ENCODE results near the gene USP36. TPM values are rescaled to one million over a fixed set of nuclear protein-coding genes. Genes with fewer than 3 reads are reported as not detected.

The USP36 gene
- total and polyA plus RNA-seq, 11 donors = 11.7 to 40.9 (median 18.3) TPM

DNA sequence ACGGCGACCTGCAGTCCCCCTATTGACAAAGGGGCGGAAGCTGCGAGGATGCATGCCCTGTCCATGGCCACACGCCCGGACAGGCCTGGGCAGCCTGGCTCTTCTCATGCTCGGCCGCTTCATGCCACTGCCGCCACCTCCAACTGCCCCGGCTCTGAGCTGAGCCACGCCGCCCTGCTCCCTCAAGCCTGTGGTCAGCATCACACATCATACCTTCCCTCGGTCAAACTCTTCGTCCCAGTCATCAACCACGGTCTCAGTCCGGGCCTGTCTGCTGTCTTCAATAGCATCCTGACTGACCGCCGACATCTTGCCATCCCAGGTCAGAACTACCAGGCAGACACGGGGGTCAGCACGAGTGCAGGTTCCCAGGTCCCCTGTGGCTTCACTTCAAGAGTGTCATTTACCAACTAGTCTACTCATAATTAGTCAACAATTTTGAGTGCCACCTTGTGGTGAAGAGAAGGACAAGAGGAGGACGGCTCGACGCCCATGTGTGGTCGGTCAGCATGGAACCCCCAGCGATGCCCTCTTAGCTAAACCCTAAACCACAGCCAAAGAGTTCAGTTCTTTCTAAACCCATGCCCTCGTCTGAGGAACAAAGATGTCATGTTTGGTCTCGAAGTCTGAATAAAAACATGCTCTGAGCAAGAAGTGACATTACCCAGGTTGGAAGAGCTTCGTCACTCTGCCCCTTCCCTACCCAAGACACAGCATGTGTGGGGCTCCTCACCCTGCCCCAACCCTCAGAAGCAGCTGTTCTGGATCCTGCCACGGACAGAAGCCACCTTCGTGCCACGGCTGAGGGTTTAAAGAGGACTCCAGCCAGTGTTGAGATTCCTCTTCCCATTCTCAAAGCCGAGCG, 41.7 kb downstream of the USP36 start:
- no peak for TF ChIP-seq POLR2A (IDR thresholded peaks at IDR 0.05)
- TF ChIP-seq, protein P1, sequence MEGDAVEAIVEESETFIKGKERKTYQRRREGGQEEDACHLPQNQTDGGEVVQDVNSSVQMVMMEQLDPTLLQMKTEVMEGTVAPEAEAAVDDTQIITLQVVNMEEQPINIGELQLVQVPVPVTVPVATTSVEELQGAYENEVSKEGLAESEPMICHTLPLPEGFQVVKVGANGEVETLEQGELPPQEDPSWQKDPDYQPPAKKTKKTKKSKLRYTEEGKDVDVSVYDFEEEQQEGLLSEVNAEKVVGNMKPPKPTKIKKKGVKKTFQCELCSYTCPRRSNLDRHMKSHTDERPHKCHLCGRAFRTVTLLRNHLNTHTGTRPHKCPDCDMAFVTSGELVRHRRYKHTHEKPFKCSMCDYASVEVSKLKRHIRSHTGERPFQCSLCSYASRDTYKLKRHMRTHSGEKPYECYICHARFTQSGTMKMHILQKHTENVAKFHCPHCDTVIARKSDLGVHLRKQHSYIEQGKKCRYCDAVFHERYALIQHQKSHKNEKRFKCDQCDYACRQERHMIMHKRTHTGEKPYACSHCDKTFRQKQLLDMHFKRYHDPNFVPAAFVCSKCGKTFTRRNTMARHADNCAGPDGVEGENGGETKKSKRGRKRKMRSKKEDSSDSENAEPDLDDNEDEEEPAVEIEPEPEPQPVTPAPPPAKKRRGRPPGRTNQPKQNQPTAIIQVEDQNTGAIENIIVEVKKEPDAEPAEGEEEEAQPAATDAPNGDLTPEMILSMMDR (IDR thresholded peaks at IDR 0.05) = peak; percentile 22 to 63 (median 47)
- Histone ChIP-seq H3K27ac (no peak overlapping the region), H3K4me3 (no peak overlapping the region), H3K9me3 (no peaks in the 10 kb centered on the region), H3K36me3 (peaks cover 0 to 92% (median 82%) of the 10 kb centered on the region in 9 donors), H3K27me3 (no peaks in the 10 kb centered on the region), H3K4me1 (peaks cover 0 to 37% (median 11%) of the 10 kb centered on the region in 12 donors)
- WGBS, 4 donors = 79 to 83% (median 81%) methylated on average over 33 of the region's 33 CpGs
- peak in 2 of 4 donors; percentile 20 to 31 for ATAC-seq
- no peak for DNase-seq
- intact Hi-C loops (cut with DNase I) = loop anchor here (1.0 to 10.0 kb wide), 6 partner anchors 52 to 302 kb away; no protein-coding TSS in a partner anchor

DNA sequence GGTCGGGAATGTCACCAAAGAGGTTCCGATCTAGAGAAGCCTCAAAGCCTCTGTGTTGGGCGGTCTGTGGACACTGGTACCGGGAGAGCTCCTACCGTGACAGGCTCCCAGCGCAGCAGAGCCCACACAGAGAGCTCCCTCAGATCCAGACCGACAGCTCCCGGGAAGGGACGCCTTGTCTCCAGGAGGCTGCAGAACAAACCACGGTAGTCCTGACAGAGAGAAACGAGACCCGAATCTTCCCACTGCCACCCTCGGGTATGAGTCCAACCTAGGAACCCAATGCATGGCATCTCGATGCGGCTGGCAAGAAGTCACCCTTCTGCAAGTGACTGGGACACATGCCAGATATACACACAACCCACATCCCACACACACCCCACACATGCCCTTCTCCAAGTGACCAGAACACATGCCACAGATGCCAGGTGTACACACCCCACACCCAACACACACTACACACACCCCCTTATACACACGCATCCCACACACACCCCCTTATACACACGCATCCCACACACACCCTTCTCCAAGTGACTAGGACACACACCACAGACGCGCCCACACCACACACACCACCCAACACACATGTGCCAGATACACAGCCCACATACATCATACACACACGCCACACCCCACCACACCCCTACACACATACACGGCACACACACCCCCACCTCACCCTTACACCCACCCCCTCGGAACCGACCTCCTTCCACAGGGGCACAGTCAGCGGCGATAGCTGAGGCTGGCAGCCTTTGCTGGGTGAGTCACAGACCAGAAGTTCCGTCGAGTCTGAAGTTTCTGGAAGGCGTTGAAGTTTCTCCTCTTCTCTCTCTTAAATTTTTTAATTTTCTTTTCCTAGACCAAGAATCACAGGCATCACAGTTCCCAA, 42.7 kb downstream of the USP36 start:
- no peak overlapping the region for H3K27ac ChIP-seq
- H3K4me3 ChIP-seq = no peak overlapping the region
- no peak for TF ChIP-seq POLR2A (IDR thresholded peaks at IDR 0.05)
- TF ChIP-seq, protein P1 (IDR thresholded peaks at IDR 0.05) = no peak
- no peaks in the 10 kb centered on the region for H3K9me3 ChIP-seq
- DNase-seq (no peak), ATAC-seq (peak in 1 of 4 donors; percentile 5)
- 84 to 87% (median 86%) methylated on average over 19 to 28 of the region's 28 CpGs for WGBS, 4 donors
- H3K27me3 ChIP-seq = no peaks in the 10 kb centered on the region
- H3K36me3 ChIP-seq = peaks cover 0 to 94% (median 83%) of the 10 kb centered on the region in 9 donors
- intact Hi-C loops (cut with DNase I) = loop anchor here in 8 of 10 donors (1.0 to 10.0 kb wide), 6 partner anchors 51 to 301 kb away; no protein-coding TSS in a partner anchor
- H3K4me1 ChIP-seq = peaks cover 0 to 30% (median 5%) of the 10 kb centered on the region in 12 donors

DNA sequence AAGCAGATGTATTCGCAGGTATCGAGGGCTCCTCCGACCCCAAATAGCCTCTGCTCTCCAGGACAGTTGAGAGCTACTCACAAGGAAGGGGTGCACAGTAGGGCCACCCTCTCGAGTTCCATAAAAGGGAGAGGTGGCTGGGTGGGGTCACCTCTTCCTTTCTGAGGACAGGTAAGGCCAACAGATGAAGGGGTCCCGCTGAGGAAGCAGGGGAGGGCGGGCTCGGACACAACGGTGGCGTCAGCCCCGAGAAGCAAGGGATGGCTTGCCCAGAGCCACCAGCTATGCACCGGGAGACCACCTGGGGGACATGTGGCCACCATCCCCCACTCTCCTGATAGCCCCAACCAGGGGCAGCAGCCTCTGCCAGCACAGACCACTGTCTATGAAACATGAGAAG, 43.4 kb downstream of the USP36 start:
- TF ChIP-seq, protein P1 (IDR thresholded peaks at IDR 0.05) = no peak
- no peak for TF ChIP-seq POLR2A (IDR thresholded peaks at IDR 0.05)
- no peaks in the 10 kb centered on the region for H3K27me3 ChIP-seq
- H3K27ac ChIP-seq = no peak overlapping the region
- peaks cover 0 to 32% (median 6%) of the 10 kb centered on the region in 12 donors for H3K4me1 ChIP-seq
- no peak overlapping the region for H3K4me3 ChIP-seq
- no peaks in the 10 kb centered on the region for H3K9me3 ChIP-seq
- ATAC-seq (no peak), DNase-seq (no peak)
- intact Hi-C loops (cut with DNase I) = loop anchor here in 7 of 10 donors (5.0 to 10.0 kb wide), 4 partner anchors 50 to 300 kb away; no protein-coding TSS in a partner anchor
- H3K36me3 ChIP-seq = peaks cover 0 to 87% (median 75%) of the 10 kb centered on the region in 9 donors
- WGBS, 4 donors = 88 to 96% (median 93%) methylated on average over 10 to 11 of the region's 11 CpGs
